ENCODE data around the gene KCND2.

KCND2 gene

GRCh38 chr7:120519224-120519623, 246.2 kb downstream of the KCND2 start:
- H3K4me3 ChIP-seq (ENCODE audit: control insufficient read depth, low read depth, low read length), result no peak overlapping the region
- no peak for DNase-seq (ENCODE audit: low read depth)
- TF ChIP-seq CTCF (conservative IDR thresholded peaks at IDR 0.05; ENCODE audit: control insufficient read depth, insufficient read depth, low read depth, low read length), result no peak

- no peak overlapping the region for H3K4me3 ChIP-seq (ENCODE audit: control insufficient read depth, low read depth, low read length)
- TF ChIP-seq CTCF (conservative IDR thresholded peaks at IDR 0.05; ENCODE audit: control insufficient read depth, insufficient read depth, low read depth, low read length), result no peak
- DNase-seq (ENCODE audit: low read depth), result no peak
These were observed 249.1 kb downstream of the KCND2 start for GRCh38 chr7:120521761-120522737.

GRCh38 chr7:120523985-120524384, 251.0 kb downstream of the KCND2 start:
- no peak overlapping the region for H3K4me3 ChIP-seq (ENCODE audit: control insufficient read depth, low read depth, low read length)
- no peak for TF ChIP-seq CTCF (conservative IDR thresholded peaks at IDR 0.05; ENCODE audit: control insufficient read depth, insufficient read depth, low read depth, low read length)
- no peak for DNase-seq (ENCODE audit: low read depth)

- DNase-seq (ENCODE audit: low read depth), result no peak
- H3K4me3 ChIP-seq (ENCODE audit: control insufficient read depth, low read depth, low read length), result no peak overlapping the region
- TF ChIP-seq CTCF (conservative IDR thresholded peaks at IDR 0.05; ENCODE audit: control insufficient read depth, insufficient read depth, low read depth, low read length), result no peak
These were observed 254.0 kb downstream of the KCND2 start for GRCh38 chr7:120526902-120527509.

- no peak for DNase-seq (ENCODE audit: low read depth)
- no peak overlapping the region for H3K4me3 ChIP-seq (ENCODE audit: control insufficient read depth, low read depth, low read length)
- no peak for TF ChIP-seq CTCF (conservative IDR thresholded peaks at IDR 0.05; ENCODE audit: control insufficient read depth, insufficient read depth, low read depth, low read length)
These were observed 256.8 kb downstream of the KCND2 start for GRCh38 chr7:120529736-120530135.

GRCh38 chr7:120538335-120538734, 265.4 kb downstream of the KCND2 start:
- no peak overlapping the region for H3K4me3 ChIP-seq (ENCODE audit: control insufficient read depth, low read depth, low read length)
- no peak for DNase-seq (ENCODE audit: low read depth)
- TF ChIP-seq CTCF (conservative IDR thresholded peaks at IDR 0.05; ENCODE audit: control insufficient read depth, insufficient read depth, low read depth, low read length), result no peak

Data from fibroblast of mammary gland (primary cell).